Smooth muscle cell (in vitro differentiated cells): ENCODE measurements around the gene AWAT1. TPM values are rescaled to one million over a fixed set of nuclear protein-coding genes. Genes with fewer than 3 reads are reported as not detected.

ENCODE experiments used
- DNase-seq: peaks from one replicate; lab custom pipeline; 2025; ENCODE audit not compliant: unreplicated experiment; lab: John Stamatoyannopoulos, UW
- H2AFZ ChIP-seq: fragments of 200-600 bp; sonication (generic); 2 replicates; pipeline ENCODE4 v1.6.0; 2016; ENCODE audit warnings: antibody characterized with exemption, low read depth, mild to moderate bottlenecking
- H3F3A ChIP-seq: fragments of 200-600 bp; sonication (generic); 2 replicates; pipeline ENCODE4 v1.6.0; 2017; ENCODE audit warnings: antibody characterized with exemption, low read depth
- H3K27ac ChIP-seq: fragments of 200-600 bp; sonication (generic); 2 replicates; pipeline ENCODE4 v1.5.1; 2016; ENCODE audit warnings: low read depth, mild to moderate bottlenecking
- H3K27me3 ChIP-seq: fragments of 200-600 bp; sonication (generic); 2 replicates; pipeline ENCODE4 v1.6.1; 2016; ENCODE audit warnings: low read depth, mild to moderate bottlenecking
- H3K36me3 ChIP-seq: fragments of 200-600 bp; sonication (generic); 2 replicates; pipeline ENCODE4 v1.5.1; 2016; ENCODE audit warnings: low read depth
- H3K4me1 ChIP-seq: fragments of 200-600 bp; sonication (generic); 2 replicates; pipeline ENCODE4 v1.5.1; 2016; ENCODE audit warnings: low read depth
- H3K4me2 ChIP-seq: fragments of 200-600 bp; sonication (generic); 2 replicates; pipeline ENCODE4 v1.6.0; 2016; ENCODE audit warnings: mild to moderate bottlenecking
- H3K4me3 ChIP-seq: fragments of 200-600 bp; sonication (generic); 2 replicates; pipeline ENCODE4 v1.5.1; 2016; ENCODE audit warnings: mild to moderate bottlenecking
- H3K79me2 ChIP-seq: fragments of 200-600 bp; sonication (generic); 2 replicates; pipeline ENCODE4 v1.6.0; 2016; ENCODE audit warnings: low read depth, mild to moderate bottlenecking
- H3K9ac ChIP-seq: fragments of 200-600 bp; sonication (generic); 2 replicates; pipeline ENCODE4 v1.6.0; 2016; ENCODE audit warnings: low read depth
- H3K9me3 ChIP-seq: fragments of 200-600 bp; sonication (generic); replicated peaks from 2 replicates; pipeline ENCODE4 v1.5.1; 2016; ENCODE audit warnings: low read depth
- H4K20me1 ChIP-seq: fragments of 200-600 bp; sonication (generic); 2 replicates; pipeline ENCODE4 v1.6.0; 2016; ENCODE audit warnings: low read depth
- WGBS: methylation state at CpG from one replicate; pipeline ENCODE4 v1.1.7; 2016; ENCODE audit warnings: low lambda C conversion rate; 5-methylcytosine and 5-hydroxymethylcytosine counted together
- polyA plus RNA-seq: library from polyadenylated mRNA; unstranded; fragments of >200 nt; fragmentation: Nextera tagmentation; extraction: Ambion mirVana; gene quantifications from 2 replicates; pipeline ENCODE4 v1.2.1, GENCODE V29; 2016
- total RNA-seq: library from RNA; depleted of rRNA; stranded (reverse); fragments of >200 nt; gene quantifications from 2 replicates; pipeline ENCODE4 v1.2.3, GENCODE V29; 2014
- TF ChIP-seq, protein P1 (sequence below): fragments of 200-600 bp; sonication (generic); IDR thresholded peaks from 2 replicates; pipeline ENCODE4 v1.5.1; 2017; ENCODE audit warnings: borderline replicate concordance, mild to moderate bottlenecking, antibody characterized with exemption; ENCODE audit not compliant: insufficient read depth, poor library complexity, severe bottlenecking

The AWAT1 gene
- not detected in 2 replicates for total RNA-seq
- not detected in 2 replicates for polyA plus RNA-seq

DNA sequence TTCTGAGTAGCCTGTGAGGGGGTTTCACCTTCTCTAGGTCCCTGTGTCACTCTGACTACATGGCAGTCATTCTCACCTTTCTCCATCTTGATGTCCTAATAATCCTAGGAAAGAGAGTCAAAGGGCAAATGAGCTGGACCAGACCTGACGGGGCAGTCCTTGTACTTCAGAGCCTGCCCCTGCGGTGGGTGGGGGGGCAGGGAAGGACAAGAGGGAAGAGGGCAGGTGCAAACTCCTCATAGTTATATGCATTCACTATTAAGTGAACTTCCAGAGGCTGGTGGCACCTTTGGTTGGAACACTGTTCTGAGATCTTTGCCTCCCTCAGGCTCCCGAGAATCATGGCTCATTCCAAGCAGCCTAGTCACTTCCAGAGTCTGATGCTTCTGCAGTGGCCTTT lies at the start of gene AWAT1:
AWAT1 (plus strand) TSS at position 301 of the 400 bp plus-strand sequence; CDS start at position 342, 41 bp downstream.
- Histone ChIP-seq H2AFZ (no peak within 1 kb of the TSS), H3K4me1 (no peaks in the 10 kb centered on the region), H3K79me2 (no peaks in the 10 kb centered on the region), H3K4me2 (no peak within 1 kb of the TSS), H3K27ac (no peak within 1 kb of the TSS), H3K9ac (no peak within 1 kb of the TSS), H4K20me1 (no peaks in the 10 kb centered on the region), H3K36me3 (no peaks in the 10 kb centered on the region), H3K9me3 (no peaks in the 10 kb centered on the region), H3K27me3 (no peaks in the 10 kb centered on the region), H3K4me3 (no peak within 1 kb of the TSS), H3F3A (no peaks in the 10 kb centered on the region)
- 61% methylated on average over 3 of the region's 3 CpGs for WGBS
- no peak for DNase-seq
- TF ChIP-seq, protein P1, sequence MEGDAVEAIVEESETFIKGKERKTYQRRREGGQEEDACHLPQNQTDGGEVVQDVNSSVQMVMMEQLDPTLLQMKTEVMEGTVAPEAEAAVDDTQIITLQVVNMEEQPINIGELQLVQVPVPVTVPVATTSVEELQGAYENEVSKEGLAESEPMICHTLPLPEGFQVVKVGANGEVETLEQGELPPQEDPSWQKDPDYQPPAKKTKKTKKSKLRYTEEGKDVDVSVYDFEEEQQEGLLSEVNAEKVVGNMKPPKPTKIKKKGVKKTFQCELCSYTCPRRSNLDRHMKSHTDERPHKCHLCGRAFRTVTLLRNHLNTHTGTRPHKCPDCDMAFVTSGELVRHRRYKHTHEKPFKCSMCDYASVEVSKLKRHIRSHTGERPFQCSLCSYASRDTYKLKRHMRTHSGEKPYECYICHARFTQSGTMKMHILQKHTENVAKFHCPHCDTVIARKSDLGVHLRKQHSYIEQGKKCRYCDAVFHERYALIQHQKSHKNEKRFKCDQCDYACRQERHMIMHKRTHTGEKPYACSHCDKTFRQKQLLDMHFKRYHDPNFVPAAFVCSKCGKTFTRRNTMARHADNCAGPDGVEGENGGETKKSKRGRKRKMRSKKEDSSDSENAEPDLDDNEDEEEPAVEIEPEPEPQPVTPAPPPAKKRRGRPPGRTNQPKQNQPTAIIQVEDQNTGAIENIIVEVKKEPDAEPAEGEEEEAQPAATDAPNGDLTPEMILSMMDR, result no peak

GRCh38 chrX:70190225-70190624 lies 44.2 kb upstream of the AWAT1 start:
- Histone ChIP-seq H3K9ac (no peak overlapping the region), H3K9me3 (no peaks in the 10 kb centered on the region), H3K27ac (no peak overlapping the region), H3K79me2 (no peaks in the 10 kb centered on the region), H3F3A (no peaks in the 10 kb centered on the region), H3K27me3 (no peaks in the 10 kb centered on the region), H3K36me3 (no peaks in the 10 kb centered on the region), H3K4me1 (no peaks in the 10 kb centered on the region), H3K4me2 (no peak overlapping the region), H4K20me1 (no peaks in the 10 kb centered on the region), H2AFZ (no peak overlapping the region), H3K4me3 (no peak overlapping the region)
- DNase-seq, result no peak
- TF ChIP-seq, protein P1, result no peak

GRCh38 chrX:70196961-70197720 lies 37.3 kb upstream of the AWAT1 start:
- H3K36me3 ChIP-seq, result no peaks in the 10 kb centered on the region
- no peaks in the 10 kb centered on the region for H3K79me2 ChIP-seq
- 25% methylated on average over 12 of the region's 12 CpGs for WGBS
- H4K20me1 ChIP-seq, result no peaks in the 10 kb centered on the region
- H2AFZ ChIP-seq, result no peak overlapping the region
- H3K27ac ChIP-seq, result no peak overlapping the region
- TF ChIP-seq, protein P1, result peak; percentile 45
- H3K4me3 ChIP-seq, result no peak overlapping the region
- DNase-seq, result no peak
- H3K9ac ChIP-seq, result no peak overlapping the region
- H3F3A ChIP-seq, result no peaks in the 10 kb centered on the region
- no peak overlapping the region for H3K4me2 ChIP-seq
- no peaks in the 10 kb centered on the region for H3K9me3 ChIP-seq
- H3K27me3 ChIP-seq, result no peaks in the 10 kb centered on the region
- no peaks in the 10 kb centered on the region for H3K4me1 ChIP-seq

- TF ChIP-seq, protein P1, result no peak
- H3F3A ChIP-seq, result no peaks in the 10 kb centered on the region
- no peaks in the 10 kb centered on the region for H3K27me3 ChIP-seq
- H3K27ac ChIP-seq, result no peak overlapping the region
- no peaks in the 10 kb centered on the region for H3K9me3 ChIP-seq
- no peak overlapping the region for H3K9ac ChIP-seq
- no peak overlapping the region for H3K4me2 ChIP-seq
- no peaks in the 10 kb centered on the region for H4K20me1 ChIP-seq
- WGBS, result 84% methylated on average over 5 of the region's 5 CpGs
- no peak overlapping the region for H3K4me3 ChIP-seq
- DNase-seq, result no peak
- H3K36me3 ChIP-seq, result no peaks in the 10 kb centered on the region
- H3K79me2 ChIP-seq, result no peaks in the 10 kb centered on the region
- H3K4me1 ChIP-seq, result no peaks in the 10 kb centered on the region
- no peak overlapping the region for H2AFZ ChIP-seq
These were observed 32.7 kb upstream of the AWAT1 start for GRCh38 chrX:70201732-70202131.
